ENCODE data around the gene CSNK1G3.
"Not testable (repeated sequence)": the region's sequence is repeated elsewhere in the genome, so short reads cannot be mapped to it uniquely, and the experiment has no call there.

CSNK1G3 gene

GRCh38 chr5:123605822-123606221 lies 93.8 kb downstream of the CSNK1G3 start:
- Mint-ChIP-seq H3K27ac (no peak overlapping the region), H3K36me3 (peaks cover 16% of the 10 kb centered on the region), H3K4me1 (peaks cover 8% of the 10 kb centered on the region), H3K27me3 (no peaks in the 10 kb centered on the region), H3K9me3 (no peaks in the 10 kb centered on the region), H3K4me3 (no peak overlapping the region)
- no peak for DNase-seq (ENCODE audit: low spot score in 2 of 2)
- no peak for ATAC-seq (ENCODE audit: low read depth)

- peaks cover 5% of the 10 kb centered on the region for H3K4me1 Mint-ChIP-seq
- peak overlapping the region; percentile 85 for H3K27ac Mint-ChIP-seq
- peaks cover 9% of the 10 kb centered on the region for H3K36me3 Mint-ChIP-seq
- ATAC-seq (ENCODE audit: low read depth) (no peak), DNase-seq (ENCODE audit: low spot score in 2 of 2) (no peak)
- H3K27me3 Mint-ChIP-seq, result no peaks in the 10 kb centered on the region
- no peaks in the 10 kb centered on the region for H3K9me3 Mint-ChIP-seq
- H3K4me3 Mint-ChIP-seq, result no peak overlapping the region
These were observed 98.2 kb downstream of the CSNK1G3 start for GRCh38 chr5:123610209-123610608.

DNA sequence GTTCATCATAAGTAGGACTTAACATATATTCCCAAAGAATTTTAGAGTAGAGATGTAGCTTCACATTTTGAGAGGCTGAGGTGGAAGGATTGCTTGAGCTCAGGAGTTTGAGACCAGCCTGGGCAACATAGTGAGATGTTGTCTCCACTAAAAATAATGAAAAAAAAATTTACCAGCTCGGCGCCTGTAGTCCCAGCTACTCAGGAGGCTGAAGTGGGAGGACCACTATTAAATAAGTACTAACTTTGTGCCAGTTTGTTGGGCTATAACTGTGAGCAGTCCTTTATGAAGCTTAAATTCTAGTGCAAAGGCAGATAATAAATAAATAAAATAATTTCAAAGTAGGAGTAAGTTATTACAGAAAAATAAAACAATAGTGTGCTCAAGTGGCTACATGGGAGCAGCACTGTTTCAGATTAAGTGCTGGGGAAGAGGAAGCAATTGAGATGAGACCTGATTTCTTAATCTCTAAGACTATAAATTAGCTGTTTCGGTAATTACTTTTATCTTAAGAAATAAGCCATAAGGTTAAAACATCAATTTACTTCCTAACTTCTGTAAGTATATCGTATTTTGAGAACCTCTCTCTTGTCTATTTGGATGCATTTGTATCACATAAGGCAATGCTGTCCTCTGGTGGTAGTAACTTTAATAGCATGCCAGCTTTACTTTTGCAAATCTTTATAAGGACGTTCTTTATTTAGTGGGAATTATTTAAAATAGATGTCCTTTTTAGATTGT lies 98.9 kb downstream of the CSNK1G3 start:
- peak overlapping the region; percentile 85 for H3K27ac Mint-ChIP-seq
- ATAC-seq (ENCODE audit: low read depth), result peak; percentile 56
- peaks cover 11% of the 10 kb centered on the region for H3K36me3 Mint-ChIP-seq
- H3K4me3 Mint-ChIP-seq, result no peak overlapping the region
- H3K27me3 Mint-ChIP-seq, result no peaks in the 10 kb centered on the region
- no peaks in the 10 kb centered on the region for H3K9me3 Mint-ChIP-seq
- DNase-seq (ENCODE audit: low spot score in 2 of 2), result peak; percentile 22 to 51
- peaks cover 5% of the 10 kb centered on the region for H3K4me1 Mint-ChIP-seq

- Mint-ChIP-seq H3K9me3 (no peaks in the 10 kb centered on the region), H3K36me3 (peaks cover 11% of the 10 kb centered on the region), H3K27me3 (no peaks in the 10 kb centered on the region), H3K4me3 (no peak overlapping the region), H3K27ac (no peak overlapping the region), H3K4me1 (peaks cover 5% of the 10 kb centered on the region)
- ATAC-seq (ENCODE audit: low read depth), result no peak
- no peak for DNase-seq (ENCODE audit: low spot score in 2 of 2)
These were observed 99.4 kb downstream of the CSNK1G3 start for GRCh38 chr5:123611406-123611709.

GRCh38 chr5:123617561-123617960 lies 105.6 kb downstream of the CSNK1G3 start:
- Mint-ChIP-seq H3K27ac (no peak overlapping the region), H3K4me1 (no peaks in the 10 kb centered on the region), H3K36me3 (peaks cover 10% of the 10 kb centered on the region), H3K4me3 (no peak overlapping the region), H3K27me3 (no peaks in the 10 kb centered on the region), H3K9me3 (peaks cover 1% of the 10 kb centered on the region)
- DNase-seq (ENCODE audit: low spot score in 2 of 2) (no peak), ATAC-seq (ENCODE audit: low read depth) (no peak)

DNA sequence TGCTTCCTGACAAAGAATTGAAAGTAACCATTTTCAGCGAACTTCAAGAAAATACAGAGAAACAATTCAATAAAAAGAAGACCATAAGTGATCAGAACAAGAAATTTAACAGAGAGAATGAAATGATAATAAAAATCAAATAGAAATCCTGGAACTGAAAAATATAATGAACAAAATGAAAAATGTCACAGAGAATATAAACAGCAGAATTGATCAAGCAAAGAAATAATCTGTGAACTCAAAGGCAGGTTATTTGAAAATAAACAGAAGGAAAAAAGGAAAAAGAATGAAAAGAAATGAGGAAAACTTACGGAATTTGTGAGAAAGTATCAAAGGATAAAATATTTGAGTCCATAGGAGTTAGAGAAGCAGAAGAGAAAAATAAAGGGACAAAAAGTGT lies 114.1 kb downstream of the CSNK1G3 start:
- Mint-ChIP-seq H3K9me3 (peaks cover 39% of the 10 kb centered on the region), H3K27ac (no peak overlapping the region), H3K4me3 (no peak overlapping the region), H3K27me3 (peaks cover 7% of the 10 kb centered on the region), H3K36me3 (peaks cover 6% of the 10 kb centered on the region), H3K4me1 (no peaks in the 10 kb centered on the region)
- no peak for DNase-seq (ENCODE audit: low spot score in 2 of 2)
- no peak for ATAC-seq (ENCODE audit: low read depth)

DNA sequence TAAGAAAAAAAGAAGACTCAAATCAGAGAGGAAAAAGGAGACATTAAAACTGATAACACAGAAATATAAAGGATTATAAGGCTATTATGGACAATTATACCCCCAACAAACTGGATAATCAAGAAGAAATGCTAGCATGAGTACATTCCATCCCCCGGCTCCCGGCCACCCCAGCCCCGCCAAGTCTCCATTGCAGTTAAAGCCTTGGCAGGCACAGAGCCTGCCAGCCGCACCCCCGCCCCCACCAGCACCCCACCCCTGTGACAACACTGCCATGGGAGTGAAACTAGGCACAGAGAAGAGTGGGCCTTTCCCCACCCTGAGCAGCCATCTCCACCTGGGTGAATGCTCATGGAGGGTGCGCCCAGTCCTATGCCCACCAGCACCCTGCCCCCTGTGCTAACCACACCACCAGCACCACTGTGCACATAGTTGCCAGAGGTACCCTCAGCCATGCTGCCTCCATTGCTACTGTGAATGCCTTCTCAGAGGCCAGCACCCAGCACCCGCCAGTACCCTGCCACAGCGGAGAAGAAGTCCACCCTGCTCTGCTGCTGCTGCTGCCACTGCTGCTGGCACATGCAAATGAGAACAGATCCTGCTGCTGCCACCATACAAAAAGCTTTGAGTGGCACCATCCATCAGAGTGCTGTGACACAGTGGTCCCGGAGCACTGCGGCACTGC lies 117.0 kb downstream of the CSNK1G3 start:
- peaks cover 7% of the 10 kb centered on the region for H3K27me3 Mint-ChIP-seq
- ATAC-seq (ENCODE audit: low read depth) (no peak), DNase-seq (ENCODE audit: low spot score in 2 of 2) (no peak)
- H3K9me3 Mint-ChIP-seq, result peaks cover 38% of the 10 kb centered on the region
- peaks cover 6% of the 10 kb centered on the region for H3K36me3 Mint-ChIP-seq
- no peak overlapping the region for H3K27ac Mint-ChIP-seq
- H3K4me1 Mint-ChIP-seq, result no peaks in the 10 kb centered on the region
- no peak overlapping the region for H3K4me3 Mint-ChIP-seq

GRCh38 chr5:123636006-123636405 lies 124.0 kb downstream of the CSNK1G3 start:
- Mint-ChIP-seq H3K4me3 (no peak overlapping the region), H3K36me3 (no peaks in the 10 kb centered on the region), H3K27me3 (peaks cover 4% of the 10 kb centered on the region), H3K4me1 (no peaks in the 10 kb centered on the region), H3K9me3 (peaks cover 2% of the 10 kb centered on the region), H3K27ac (no peak overlapping the region)
- DNase-seq (ENCODE audit: low spot score in 2 of 2) (no peak), ATAC-seq (ENCODE audit: low read depth) (no peak)

DNA sequence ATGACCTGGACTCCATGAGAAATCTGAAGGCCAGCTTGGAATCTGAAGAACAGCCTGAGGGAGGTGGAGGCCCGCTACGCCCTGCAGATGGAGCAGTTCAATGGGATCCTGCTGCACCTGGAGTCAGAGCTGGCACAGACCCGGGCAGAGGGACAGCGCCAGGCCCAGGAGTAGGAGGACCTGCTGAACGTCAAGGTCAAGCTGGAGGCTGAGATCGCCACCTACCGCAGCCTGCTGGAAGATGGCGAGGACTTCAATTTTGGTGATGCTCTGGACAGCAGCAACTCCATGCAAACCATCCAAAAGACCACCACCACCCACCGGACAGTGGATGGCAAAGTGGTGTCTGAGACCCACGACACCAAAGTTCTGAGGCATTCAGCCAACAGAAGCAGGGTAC lies 125.1 kb downstream of the CSNK1G3 start:
- not testable (repeated sequence) for ATAC-seq (ENCODE audit: low read depth); H3K4me3 Mint-ChIP-seq; H3K36me3 Mint-ChIP-seq; H3K27ac Mint-ChIP-seq; DNase-seq (ENCODE audit: low spot score in 2 of 2); H3K9me3 Mint-ChIP-seq; H3K4me1 Mint-ChIP-seq; H3K27me3 Mint-ChIP-seq

DNA sequence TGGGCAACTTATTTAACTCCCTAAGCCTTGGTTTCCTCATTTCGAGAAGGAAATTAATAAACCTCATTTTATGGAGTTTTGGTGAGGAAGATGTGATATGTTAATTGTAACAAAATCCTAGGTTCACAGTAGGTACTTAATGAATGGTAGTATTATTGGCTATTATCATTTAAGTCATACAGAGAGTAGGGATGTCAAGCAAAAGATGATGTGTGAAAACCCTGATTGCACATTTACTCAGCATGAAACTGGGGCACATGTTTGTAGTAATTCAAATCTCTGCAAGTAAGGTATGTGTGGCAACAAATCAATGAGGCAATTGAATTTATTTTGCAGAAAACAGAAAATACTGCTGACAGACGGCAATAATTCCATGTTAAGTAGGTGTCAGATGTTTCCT lies 127.3 kb downstream of the CSNK1G3 start:
- DNase-seq (ENCODE audit: low spot score in 2 of 2), result no peak
- peaks cover 4% of the 10 kb centered on the region for H3K27me3 Mint-ChIP-seq
- ATAC-seq (ENCODE audit: low read depth), result no peak
- H3K9me3 Mint-ChIP-seq, result no peaks in the 10 kb centered on the region
- H3K4me1 Mint-ChIP-seq, result no peaks in the 10 kb centered on the region
- no peak overlapping the region for H3K4me3 Mint-ChIP-seq
- H3K36me3 Mint-ChIP-seq, result no peaks in the 10 kb centered on the region
- H3K27ac Mint-ChIP-seq, result no peak overlapping the region

- H3K4me1 Mint-ChIP-seq, result no peaks in the 10 kb centered on the region
- peaks cover 2% of the 10 kb centered on the region for H3K36me3 Mint-ChIP-seq
- DNase-seq (ENCODE audit: low spot score in 2 of 2) (no peak), ATAC-seq (ENCODE audit: low read depth) (no peak)
- H3K9me3 Mint-ChIP-seq, result peaks cover 4% of the 10 kb centered on the region
- H3K27ac Mint-ChIP-seq, result no peak overlapping the region
- no peak overlapping the region for H3K4me3 Mint-ChIP-seq
- H3K27me3 Mint-ChIP-seq, result peaks cover 8% of the 10 kb centered on the region
These were observed 133.1 kb downstream of the CSNK1G3 start for GRCh38 chr5:123645024-123645603.

GRCh38 chr5:123647066-123647465 lies 135.1 kb downstream of the CSNK1G3 start:
- H3K27ac Mint-ChIP-seq, result no peak overlapping the region
- peaks cover 6% of the 10 kb centered on the region for H3K27me3 Mint-ChIP-seq
- no peaks in the 10 kb centered on the region for H3K4me1 Mint-ChIP-seq
- DNase-seq (ENCODE audit: low spot score in 2 of 2) (no peak), ATAC-seq (ENCODE audit: low read depth) (no peak)
- H3K9me3 Mint-ChIP-seq, result peaks cover 4% of the 10 kb centered on the region
- no peak overlapping the region for H3K4me3 Mint-ChIP-seq
- H3K36me3 Mint-ChIP-seq, result peaks cover 2% of the 10 kb centered on the region

- H3K27ac Mint-ChIP-seq, result no peak overlapping the region
- peaks cover 6% of the 10 kb centered on the region for H3K27me3 Mint-ChIP-seq
- peaks cover 2% of the 10 kb centered on the region for H3K36me3 Mint-ChIP-seq
- H3K4me1 Mint-ChIP-seq, result no peaks in the 10 kb centered on the region
- no peak overlapping the region for H3K4me3 Mint-ChIP-seq
- DNase-seq (ENCODE audit: low spot score in 2 of 2), result no peak
- H3K9me3 Mint-ChIP-seq, result peaks cover 4% of the 10 kb centered on the region
- no peak for ATAC-seq (ENCODE audit: low read depth)
These were observed 139.3 kb downstream of the CSNK1G3 start for GRCh38 chr5:123651234-123651633.

GRCh38 chr5:123659011-123659410 lies 147.0 kb downstream of the CSNK1G3 start:
- no peaks in the 10 kb centered on the region for H3K9me3 Mint-ChIP-seq

More at GRCh38 chr5:123659011-123659410, 147.0 kb downstream of the CSNK1G3 start:
- Mint-ChIP-seq H3K4me3 (no peak overlapping the region), H3K36me3 (no peaks in the 10 kb centered on the region), H3K4me1 (peaks cover 2% of the 10 kb centered on the region), H3K27me3 (peaks cover 2% of the 10 kb centered on the region), H3K27ac (no peak overlapping the region)
- no peak for ATAC-seq (ENCODE audit: low read depth)
- DNase-seq (ENCODE audit: low spot score in 2 of 2), result no peak

All from memory B cell (primary cell).